ENCODE measurements around the gene SMIM29.
"Not testable (repeated sequence)": the region's sequence is repeated elsewhere in the genome, so short reads cannot be mapped to it uniquely, and the experiment has no call there.

SMIM29 gene

GRCh38 chr6:34248727-34249468 is at the start of gene SMIM29:
SMIM29 (minus strand) TSS chr6:34249006; CDS start chr6:34247791, 1,215 bp downstream.
- DNase-seq, result peak; percentile 90

GRCh38 chr6:34295721-34296120 is 46.9 kb upstream of the SMIM29 start:
- DNase-seq, result no peak

DNA sequence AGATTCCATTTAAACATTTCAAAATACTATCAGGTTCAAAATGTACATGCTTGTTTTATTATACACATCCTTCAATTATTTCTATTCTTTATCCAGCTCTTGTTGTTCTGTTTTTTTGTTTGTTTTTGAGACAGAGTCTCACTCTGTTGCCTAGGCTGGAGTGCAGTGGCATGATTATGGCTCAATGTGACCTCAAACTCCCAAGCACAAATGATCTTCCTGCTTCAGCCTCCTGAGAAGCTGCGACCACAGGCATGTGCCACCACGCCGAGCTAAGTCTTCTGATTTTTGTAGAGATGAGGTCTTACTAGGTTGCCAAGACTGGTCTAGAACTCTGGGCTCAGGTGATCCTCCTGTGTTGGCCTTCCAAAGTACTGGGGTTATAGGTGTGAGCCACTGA is 44.1 kb upstream of the SMIM29 start:
- no peak for DNase-seq

DNA sequence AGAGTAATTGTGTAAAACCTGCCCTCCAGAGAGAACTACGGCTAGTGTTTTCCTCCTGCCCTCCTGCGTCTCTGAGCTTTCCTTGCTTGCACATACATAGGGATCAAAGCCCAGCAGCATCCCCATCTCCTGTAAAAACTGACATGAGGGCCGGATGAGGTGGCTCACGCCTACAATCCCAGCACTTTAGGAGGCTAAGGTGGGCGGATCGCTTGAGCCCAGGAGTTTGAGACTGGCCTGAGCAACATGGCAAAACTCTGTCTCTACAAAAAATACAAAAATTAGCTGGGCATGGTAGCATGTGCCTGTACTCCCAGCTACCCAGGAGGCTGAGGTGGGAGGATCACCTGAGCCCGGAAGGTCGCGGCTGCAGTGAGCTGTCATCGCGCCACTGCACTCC is 40.3 kb upstream of the SMIM29 start:
- DNase-seq, result no peak

DNA sequence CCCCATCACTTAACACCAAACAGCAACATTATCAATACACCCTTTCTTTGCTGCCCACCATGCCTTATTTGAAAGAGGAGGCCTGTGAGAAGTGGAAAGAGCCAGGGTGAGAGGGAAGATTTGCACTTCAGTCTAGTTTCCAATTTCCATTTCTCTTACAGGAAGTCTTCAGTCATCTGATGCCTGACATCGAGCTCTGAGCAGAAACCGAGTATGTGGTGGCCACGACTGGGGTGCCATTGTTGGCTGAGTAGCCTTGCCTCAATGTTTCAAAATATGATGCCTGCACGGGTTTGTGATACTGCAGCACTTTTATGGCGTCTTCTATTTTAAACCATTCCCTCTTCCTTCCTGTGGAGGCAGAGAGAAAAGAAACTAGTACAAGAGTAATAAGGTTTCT is 39.8 kb upstream of the SMIM29 start:
- DNase-seq, result no peak

- DNase-seq, result no peak
Measured at GRCh38 chr6:34285448-34286164, 36.8 kb upstream of the SMIM29 start.

DNA sequence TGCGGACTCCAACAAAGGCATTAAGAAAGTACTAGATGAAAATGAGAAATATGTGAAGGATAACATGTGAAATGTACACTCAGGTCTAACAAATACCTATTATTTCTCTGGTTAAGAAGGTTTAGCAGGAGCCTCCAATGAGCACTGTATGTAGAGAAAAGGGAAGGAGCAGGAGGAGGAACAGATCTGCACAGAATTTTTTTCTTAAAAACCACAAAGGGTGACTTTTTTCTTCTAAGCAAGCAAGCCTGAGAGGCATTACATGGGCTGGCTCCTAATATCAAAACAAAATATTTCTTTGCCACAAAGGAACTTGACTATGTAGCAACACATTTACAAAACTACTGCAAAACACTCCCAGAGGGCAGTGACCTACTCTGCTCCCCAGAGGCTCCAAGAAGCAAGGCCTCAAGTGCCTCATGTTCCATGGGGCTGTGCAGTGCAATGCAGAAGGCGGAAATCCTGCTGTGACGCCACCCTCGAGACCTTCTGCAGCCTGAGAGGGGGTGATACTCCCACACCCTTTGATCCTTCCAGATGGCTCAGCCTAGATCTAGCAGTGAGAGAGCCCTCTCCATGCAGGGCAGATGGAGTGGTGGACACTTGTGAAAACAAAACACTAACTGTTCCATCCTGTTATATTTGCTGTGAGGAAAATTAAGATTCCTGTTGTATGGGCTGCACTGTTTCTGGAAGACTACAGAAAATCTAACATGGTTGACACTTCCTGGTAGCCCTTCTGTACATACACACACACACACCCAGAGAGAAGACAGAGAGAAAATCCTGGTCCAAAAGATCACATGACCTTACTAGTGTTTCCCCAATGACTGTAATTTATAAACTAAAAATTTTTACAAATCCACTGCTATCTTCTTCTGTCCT is 36.0 kb upstream of the SMIM29 start:
- DNase-seq, result no peak

- no peak for DNase-seq
Measured at GRCh38 chr6:34281702-34282334, 33.0 kb upstream of the SMIM29 start.

GRCh38 chr6:34280216-34280615 is 31.4 kb upstream of the SMIM29 start:
- no peak for DNase-seq

GRCh38 chr6:34278833-34279232 is 30.0 kb upstream of the SMIM29 start:
- DNase-seq, result no peak

- no peak for DNase-seq
Measured at GRCh38 chr6:34277763-34278112, 28.9 kb upstream of the SMIM29 start.

GRCh38 chr6:34276881-34277762 is 28.3 kb upstream of the SMIM29 start:
- DNase-seq, result no peak

- no peak for DNase-seq
Measured at GRCh38 chr6:34276191-34276590, 27.4 kb upstream of the SMIM29 start.

- DNase-seq, result no peak
Measured at GRCh38 chr6:34275128-34275804, 26.5 kb upstream of the SMIM29 start.

DNA sequence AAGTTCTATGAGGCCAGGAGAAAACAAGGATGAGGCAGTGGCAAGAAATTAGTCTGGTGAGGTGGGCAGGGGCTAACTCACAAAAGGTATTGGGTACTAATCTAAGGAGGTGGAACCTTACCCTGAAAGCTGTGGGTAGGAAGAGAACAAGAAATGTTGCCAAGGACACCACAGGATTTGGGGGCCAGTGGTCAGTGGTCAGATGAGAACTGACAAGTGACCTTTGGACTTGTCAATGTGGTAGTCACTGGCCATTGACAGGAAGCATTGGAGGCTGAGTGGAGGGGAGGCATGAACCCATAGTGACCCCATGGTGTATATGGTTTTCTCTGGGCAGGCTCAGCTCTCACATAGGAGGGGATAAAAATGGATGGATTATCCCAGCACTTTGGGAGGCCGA is 25.3 kb upstream of the SMIM29 start:
- DNase-seq, result no peak

DNA sequence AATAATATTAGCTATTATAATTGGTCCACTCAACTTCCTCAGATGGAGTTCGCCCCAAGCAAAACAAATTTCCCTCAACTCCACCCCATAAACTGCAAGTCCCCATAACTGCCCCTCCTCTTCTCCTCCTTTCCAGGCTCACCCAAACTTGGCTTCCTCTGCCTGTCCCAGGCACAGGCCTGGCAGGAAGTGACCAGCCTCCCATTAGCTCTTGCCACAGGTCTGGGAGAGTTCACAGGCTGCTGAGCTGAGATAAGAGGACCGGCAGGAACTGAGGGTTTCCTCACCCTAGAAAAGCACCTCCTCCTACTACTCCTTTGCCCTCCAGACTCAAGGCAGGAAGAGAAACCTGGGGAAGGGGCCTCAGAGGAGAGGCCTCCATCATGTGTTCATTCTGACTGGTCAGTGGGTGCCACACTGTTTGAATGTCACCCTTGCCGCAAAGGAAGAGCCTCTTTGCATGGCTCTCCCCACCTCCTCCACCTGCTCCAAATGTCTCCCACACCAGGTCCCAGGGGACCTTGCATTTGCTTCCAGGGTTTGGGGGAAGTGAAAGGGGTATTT is 24.5 kb upstream of the SMIM29 start:
- DNase-seq, result no peak

DNA sequence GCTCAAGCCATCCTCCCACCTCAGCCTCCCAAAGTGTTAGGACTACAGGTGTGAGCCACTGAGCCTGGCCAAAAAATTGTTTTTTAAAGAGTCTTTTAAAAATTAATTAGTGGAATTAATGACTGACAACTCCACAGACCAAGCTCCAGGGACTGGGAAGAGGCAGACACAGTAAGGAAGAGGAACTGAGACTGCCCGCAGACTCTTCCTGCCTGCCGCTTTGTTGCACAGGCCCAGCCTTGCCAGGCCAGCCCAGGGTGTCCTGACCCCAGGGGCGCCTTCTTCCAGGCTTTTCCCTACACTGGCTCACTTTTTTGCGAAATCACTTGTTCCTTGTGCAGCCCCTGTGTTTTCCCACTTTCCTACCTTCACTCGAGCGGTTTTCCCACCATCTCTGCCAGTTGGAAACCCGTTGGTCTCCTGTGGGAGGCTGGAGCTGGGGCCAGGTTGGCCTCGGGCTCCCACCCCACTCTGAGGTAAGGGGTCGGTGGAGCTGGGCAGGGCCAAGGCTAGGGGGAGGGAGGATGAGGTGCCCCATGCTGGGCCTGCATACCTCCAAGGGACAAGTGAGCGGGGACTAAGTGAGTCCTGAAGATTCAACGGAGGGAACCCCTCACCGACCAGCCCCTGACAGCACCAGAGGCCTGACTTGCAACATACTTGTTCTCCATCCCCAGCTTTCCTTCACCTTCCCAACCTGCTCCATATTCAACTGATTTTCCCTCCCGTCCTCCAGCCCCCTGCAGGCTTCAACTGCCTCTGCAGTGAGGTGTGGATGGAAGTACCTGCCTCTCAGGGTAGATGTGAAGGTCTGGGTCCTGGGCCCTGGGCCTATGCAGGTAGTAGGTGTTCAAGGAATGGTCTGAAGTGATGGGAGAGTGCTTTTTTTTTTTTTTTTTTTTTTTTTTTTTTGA is 23.5 kb upstream of the SMIM29 start:
- no peak for DNase-seq

DNA sequence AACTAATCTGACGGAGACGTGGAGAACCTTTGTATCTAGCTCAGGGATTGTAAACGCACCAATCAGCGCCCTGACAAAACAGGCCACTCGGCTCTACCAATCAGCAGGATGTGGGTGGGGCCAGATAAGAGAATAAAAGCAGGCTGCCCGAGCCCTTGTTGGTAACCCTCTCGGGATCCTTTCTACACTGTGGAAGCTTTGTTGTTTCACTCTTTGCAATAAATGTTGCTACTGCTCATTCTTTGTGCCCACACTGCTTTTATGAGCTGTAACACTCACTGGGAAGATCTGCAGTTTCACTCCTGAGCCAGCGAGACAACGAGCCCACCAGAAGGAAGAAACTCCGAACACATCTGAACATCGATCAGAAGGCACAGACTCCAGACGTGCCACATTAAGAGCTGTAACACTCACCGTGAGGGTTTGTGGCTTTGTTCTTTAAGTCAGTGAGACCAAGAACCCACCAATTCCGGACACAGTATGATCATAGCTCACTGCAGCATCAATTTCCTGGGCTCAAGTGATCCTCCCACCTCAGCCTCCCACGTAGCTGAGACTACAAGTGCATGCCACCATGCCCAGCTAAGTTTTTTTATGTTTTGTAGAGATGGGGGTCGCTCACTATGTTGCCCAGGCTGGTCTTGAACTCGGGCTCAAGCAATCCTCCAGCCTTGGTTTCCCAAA is 21.0 kb upstream of the SMIM29 start:
- not testable (repeated sequence) for DNase-seq

GRCh38 chr6:34269132-34269531 is 20.3 kb upstream of the SMIM29 start:
- DNase-seq, result not testable (repeated sequence)
